ENCODE measurements around the gene SNRPA.
"Not testable (repeated sequence)": the region's sequence is repeated elsewhere in the genome, so short reads cannot be mapped to it uniquely, and the experiment has no call there.

The SNRPA gene

DNA sequence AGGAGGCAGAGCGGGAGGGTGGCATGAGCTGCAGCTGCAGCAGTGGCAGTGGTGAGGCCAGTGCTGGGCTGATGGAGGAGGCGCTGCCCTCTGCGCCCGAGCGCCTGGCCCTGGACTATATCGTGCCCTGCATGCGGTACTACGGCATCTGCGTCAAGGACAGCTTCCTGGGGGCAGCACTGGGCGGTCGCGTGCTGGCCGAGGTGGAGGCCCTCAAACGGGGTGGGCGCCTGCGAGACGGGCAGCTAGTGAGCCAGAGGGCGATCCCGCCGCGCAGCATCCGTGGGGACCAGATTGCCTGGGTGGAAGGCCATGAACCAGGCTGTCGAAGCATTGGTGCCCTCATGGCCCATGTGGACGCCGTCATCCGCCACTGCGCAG lies 50.0 kb downstream of the SNRPA start:
- no peak for DNase-seq (ENCODE audit: low read depth in 2 of 2)

DNA sequence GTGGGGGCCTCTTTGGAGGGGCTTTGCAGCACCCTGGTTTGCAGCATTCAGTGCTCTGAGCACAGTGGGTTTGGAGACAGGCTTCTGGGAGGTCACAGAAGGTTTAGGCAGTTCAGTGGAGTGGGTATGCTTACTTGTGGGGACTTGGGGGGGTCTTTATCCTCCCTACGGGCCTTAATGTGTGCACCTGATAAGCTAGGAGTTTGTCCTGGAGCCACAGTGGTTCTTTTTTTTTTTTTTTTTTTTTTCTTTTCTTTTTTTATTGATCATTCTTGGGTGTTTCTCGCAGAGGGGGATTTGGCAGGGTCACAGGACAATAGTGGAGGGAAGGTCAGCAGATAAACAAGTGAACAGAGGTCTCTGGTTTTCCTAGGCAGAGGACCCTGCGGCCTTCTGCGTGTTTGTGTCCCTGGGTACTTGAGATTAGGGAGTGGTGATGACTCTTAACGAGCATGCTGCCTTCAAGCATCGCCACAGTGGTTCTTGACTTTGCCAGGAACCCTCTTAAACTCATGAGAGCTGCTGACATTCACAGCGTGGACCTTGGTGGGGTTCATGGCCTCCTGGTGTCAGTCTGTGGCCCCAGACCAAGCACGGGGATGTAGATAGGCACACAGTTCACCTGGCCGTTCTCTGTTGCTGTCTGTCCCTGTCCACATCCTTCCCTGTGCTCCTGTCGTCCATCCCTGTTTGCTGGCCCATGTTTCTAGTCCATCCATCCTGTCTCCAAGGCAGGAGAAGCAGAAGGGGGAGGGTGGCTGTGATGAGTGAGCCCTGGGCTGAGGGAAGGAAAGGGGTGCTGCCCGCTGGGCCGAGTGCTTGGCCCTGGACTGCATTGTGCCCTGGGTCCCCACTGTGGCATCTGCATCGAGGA lies 50.7 kb downstream of the SNRPA start:
- no peak for DNase-seq (ENCODE audit: low read depth in 2 of 2)

DNA sequence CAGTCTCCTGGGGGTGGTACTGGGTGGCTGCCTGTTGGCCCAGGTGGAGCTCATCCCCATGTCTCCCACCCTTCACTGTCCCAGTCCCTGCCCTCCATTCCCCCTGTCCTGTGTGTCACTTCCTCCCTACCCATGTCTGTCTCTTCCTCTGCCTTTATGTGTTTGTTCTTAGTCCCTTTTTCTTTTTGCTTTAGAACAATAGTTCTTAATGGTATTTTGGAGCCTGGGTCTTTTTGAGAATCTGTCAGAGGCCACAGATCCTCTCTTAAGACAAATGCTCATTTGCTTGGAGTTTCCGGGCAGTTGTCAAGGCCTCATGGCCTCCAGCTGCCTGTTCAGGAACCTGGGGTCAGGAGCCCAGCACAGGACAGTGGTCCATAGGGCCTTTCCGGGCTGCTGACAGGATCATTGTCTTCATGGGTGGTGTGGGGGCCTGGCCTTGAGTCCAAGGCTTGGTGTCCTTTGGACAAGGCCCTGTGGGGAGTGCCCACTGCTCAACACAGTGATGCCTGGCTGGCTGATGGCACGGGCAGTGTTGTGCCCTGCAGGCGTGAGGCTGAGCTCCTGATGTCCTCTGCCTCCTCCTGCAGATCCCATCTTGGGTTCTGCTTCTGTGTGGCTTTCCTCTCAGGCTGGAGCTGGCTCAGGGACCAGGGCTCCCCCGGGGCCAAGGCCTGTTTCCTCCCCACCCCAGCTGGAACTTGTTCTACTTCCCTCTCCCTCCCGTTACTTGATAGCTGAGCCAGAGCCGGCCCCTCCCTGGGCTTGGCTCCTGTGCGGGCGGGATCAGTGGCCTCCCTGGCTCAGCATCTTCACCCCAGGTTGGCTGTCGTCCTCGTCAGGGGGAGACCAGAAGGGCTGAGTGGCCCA lies 51.5 kb downstream of the SNRPA start:
- no peak for DNase-seq (ENCODE audit: low read depth in 2 of 2)

DNA sequence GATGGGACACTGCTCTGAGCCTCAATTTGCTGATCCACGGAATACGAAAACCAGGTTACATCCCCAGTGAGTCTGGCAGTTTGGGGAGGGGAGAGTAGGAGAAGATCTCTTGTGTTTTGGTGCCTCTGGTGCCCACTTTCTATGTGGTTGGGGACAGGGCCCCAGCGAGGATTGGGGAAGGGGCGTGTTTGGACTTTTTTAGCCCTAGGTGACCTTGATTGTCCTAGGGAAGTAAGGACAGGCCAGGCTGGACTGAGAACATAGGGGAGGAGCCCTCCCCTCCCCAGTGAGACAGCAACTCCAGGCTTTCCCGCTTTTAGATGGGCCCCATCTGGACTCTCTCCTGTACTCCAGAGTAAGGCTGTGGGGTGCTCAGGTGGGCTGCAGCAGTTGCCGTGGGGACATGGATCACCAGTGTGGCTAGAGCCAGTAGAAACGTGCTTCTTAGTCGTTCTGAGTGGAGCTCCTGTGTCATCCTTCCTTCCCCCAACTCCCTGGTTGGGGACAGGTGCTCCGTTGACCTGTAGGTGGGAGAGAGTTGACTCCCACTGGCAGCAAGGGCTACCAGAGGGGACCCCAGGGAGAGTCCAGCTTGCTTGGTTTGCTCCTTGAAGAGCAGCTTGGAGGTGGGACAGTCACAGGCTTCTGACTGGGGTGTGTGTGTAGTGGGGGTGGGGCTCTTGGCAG lies 52.3 kb downstream of the SNRPA start:
- no peak for DNase-seq (ENCODE audit: low read depth in 2 of 2)

DNA sequence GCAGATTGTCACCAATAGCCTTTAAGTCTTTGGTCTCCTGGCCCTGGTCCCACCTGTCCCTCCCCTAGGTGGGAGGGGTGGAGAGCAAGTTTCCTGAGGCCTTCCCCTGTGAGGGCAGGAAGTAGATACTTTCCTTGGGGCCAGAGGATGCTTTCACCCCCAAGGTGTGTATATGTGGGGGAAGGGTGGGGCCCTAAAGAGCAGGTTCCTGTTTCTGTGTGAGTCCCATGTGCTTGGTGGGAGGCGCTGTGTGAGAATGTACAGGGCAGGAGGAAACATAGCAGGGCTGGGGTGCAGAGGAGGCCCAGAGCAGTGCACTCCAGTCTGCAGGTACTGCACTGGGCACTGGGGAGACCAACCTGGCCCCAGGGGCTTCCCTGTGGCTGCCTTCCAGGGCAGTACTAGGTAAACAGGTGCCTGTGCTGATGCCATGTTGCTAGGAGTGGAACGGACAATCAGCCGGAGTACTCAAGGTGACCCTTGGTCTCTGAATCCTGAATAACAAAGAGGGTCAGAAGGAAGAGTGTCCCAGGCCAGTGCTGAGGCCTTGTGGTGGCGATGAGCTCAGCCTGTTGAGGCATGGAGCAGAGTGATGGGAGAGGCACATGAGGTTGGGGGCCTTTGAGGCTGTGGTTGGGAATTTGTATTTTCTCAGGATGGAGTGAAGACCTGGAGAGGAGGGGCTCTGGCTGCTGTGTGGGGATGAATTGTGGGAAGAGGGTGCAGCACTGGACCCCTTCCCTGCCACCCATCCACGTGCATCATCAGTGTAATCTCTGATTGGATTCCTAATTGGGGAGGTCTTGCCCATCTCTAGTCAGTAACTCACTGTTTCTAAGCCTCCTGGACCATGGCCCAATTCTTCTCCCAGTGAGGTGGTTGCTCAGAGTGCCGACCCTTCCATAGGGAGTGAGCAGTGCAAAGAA lies 53.1 kb downstream of the SNRPA start:
- no peak for DNase-seq (ENCODE audit: low read depth in 2 of 2)

DNA sequence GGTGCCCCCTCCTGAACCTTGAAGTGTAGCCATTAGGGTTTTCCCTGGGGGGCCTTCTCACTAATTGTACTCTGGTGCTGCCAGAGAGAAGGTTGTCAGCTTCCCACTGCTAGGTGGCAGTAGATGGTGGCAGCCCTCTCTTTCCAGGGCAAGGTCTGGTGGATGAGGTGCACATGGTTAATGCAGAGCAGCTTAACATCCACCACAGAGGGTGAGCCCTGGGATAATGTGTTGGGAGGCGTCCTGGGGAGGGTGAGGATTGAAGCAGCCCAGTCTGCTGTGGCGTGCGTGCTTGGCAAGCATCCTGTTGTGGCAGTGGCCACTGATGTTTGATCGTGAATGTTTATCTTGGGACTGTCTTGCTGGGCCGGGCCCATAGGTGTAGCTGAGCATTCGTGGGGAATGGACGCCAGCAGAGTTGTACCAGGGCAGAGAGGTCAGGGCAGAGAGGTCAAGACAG lies 53.8 kb downstream of the SNRPA start:
- no peak for DNase-seq (ENCODE audit: low read depth in 2 of 2)

DNA sequence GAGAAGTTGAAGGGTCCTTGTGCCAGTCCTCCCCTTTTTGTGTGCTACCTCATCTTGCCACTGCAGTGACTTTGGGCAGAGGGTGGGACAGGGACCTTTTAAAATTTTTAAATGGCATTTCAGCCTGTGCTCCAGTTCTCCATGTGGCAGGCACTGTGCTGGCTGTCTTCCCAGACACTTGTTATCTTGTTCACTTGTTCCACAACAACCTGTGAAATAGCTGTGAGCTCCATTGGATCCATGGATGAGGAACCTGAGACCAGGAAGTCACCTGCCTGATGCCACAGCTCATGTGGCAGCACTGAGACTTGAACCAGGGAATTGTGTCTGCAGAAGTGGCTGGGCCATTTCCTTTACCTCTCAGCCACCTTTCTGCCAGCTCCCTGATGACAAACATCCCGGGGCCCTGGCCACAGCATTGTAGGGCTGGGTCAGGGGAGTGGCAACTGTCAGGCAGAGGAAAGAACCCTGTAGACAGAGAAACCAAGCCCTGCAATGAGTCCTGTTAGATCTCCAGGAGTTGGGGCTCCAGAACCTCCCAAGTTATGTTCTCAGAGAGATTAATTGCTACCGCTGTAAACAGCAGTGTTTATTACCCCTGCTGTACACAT lies 54.4 kb downstream of the SNRPA start:
- no peak for DNase-seq (ENCODE audit: low read depth in 2 of 2)

DNA sequence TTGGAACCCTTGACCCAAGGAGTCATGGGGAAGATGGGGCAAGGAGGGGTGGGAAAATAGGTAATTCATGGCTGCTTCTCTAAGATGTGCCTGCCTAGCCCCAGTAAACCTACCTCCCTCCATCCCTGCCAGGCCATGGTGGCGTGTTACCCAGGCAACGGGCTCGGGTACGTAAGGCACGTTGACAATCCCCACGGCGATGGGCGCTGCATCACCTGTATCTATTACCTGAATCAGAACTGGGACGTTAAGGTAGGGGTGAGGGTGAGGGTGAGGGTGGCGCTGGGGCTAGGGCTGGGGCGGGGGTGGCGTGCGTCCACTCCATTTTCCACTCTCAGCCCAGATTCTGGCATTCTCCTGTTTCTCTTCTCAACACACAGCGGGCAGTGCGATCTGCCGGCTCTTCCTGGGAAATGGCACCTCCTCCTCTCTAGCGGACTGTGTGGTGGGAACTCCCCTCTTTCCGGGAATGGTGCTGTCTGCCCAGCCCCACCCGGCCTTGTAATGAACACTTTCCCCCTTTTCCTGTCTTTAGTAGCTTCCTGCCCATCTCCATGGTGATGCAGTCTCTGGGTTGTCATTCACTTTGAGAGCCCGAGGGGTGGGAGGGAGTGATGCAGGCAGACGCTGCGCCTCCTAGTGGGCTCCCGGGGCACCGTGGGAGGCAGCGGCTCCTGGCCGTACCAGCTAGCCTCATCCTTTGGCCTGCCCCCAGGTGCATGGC lies 55.6 kb downstream of the SNRPA start:
- peak; percentile 53 to 58 for DNase-seq (ENCODE audit: low read depth in 2 of 2)

DNA sequence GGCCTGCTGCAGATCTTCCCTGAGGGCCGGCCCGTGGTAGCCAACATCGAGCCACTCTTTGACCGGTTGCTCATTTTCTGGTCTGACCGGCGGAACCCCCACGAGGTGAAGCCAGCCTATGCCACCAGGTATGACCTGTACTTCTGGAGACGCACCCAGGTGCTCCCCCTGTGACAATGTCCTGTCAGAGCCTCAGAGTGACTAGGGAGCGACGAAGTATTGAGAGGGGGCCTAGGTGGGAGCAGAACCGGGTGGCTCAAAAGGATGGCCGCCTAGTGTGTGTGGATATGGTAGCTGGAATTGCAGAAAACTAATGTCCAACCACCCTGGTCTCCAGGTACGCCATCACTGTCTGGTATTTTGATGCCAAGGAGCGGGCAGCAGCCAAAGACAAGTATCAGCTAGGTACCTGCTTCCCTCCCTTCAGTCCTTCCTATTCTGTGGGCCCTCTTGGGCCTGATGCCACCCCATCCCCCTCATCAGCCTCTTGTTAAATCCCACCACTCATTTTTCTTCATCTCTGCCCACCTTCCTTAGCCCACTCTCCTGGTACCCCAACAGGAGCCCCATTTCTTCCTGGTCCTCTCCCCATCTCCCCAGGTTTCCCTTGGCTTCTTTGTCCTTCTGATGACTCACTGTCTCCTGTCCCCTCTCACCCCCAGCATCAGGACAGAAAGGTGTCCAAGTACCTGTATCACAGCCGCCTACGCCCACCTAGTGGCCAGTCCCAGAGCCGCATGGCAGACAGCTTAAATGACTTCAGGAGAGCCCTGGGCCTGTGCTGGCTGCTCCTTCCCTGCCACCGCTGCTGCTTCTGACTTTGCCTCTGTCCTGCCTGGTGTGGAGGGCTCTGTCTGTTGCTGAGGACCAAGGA lies 56.4 kb downstream of the SNRPA start:
- no peak for DNase-seq (ENCODE audit: low read depth in 2 of 2)

DNA sequence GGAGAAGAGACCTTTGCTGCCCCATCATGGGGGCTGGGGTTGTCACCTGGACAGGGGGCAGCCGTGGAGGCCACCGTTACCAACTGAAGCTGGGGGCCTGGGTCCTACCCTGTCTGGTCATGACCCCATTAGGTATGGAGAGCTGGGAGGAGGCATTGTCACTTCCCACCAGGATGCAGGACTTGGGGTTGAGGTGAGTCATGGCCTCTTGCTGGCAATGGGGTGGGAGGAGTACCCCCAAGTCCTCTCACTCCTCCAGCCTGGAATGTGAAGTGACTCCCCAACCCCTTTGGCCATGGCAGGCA lies 57.0 kb downstream of the SNRPA start:
- no peak for DNase-seq (ENCODE audit: low read depth in 2 of 2)

DNA sequence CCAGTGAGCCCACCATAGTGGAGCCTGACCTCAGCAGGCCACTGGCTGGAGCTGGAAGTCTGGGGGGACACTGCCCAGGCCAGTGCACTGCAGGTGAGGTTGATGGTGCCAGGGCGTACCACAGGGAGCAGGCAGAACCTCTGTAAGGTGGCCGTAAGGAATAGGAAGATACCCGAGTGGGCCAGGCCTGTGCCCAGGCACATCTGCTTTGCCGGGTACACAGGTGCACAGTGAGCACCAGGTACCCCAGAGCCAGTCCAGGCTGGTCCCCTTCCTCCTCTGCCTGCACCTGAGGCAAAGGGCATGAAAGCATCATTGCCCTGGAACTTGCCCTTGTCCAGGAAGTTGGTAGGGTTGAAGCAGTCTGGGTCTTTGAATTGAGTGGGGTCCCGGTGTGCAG lies 57.5 kb downstream of the SNRPA start:
- DNase-seq (ENCODE audit: low read depth in 2 of 2) = no peak

DNA sequence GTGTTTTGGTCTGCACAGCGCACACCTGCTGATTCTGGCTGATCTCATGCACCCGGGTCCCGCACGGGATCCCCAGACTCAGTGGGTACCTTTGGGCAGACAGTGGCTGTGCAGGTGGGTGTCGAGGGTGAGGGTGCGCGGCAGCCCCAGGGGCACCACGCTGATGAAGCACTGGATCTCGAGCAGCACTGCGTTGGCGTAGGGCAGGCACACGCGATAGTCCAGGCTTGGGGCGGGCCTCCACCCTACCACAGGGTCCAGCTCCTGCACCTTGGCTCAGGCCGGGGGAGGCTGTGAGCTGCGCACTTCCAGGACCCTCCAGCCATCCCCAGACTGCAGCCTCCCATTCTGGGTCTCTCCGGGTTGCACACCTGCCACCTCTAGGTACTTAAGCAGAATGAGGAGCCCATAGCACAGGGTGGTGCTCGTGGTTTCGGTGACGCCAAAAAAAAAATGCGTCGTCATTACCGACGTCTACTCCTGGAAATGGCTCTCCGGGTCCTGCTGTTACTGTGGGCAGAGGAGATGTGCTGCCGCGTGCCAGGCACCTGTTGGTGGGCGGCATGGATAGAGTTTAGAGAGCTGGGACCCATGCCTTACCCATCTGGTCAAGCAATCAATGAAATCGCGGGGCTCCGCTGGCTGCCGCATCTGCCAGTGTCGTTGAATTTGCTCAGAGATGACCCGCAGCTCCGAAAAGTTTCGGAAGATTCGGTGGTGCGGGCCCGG lies 58.5 kb downstream of the SNRPA start:
- DNase-seq (ENCODE audit: low read depth in 2 of 2) = no peak

DNA sequence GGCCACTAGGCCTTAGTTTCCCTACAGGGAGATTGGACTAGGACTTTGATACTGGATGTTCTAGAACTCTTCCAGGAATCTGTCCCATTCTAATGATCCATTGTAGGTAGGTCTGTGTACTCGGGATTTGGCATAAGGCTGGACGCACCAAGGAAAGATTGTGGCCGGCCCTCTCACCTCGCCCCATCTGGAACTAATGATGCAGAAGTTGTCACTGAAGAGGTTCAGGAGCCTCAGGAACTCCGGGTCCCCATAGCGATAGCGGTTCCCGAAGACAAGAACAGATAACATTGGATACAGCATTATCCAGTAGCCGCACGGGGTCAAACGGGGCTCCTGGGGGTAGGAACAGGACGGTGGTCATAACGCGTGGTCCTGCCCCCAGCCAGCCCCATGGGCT lies 59.2 kb downstream of the SNRPA start:
- DNase-seq (ENCODE audit: low read depth in 2 of 2) = no peak

DNA sequence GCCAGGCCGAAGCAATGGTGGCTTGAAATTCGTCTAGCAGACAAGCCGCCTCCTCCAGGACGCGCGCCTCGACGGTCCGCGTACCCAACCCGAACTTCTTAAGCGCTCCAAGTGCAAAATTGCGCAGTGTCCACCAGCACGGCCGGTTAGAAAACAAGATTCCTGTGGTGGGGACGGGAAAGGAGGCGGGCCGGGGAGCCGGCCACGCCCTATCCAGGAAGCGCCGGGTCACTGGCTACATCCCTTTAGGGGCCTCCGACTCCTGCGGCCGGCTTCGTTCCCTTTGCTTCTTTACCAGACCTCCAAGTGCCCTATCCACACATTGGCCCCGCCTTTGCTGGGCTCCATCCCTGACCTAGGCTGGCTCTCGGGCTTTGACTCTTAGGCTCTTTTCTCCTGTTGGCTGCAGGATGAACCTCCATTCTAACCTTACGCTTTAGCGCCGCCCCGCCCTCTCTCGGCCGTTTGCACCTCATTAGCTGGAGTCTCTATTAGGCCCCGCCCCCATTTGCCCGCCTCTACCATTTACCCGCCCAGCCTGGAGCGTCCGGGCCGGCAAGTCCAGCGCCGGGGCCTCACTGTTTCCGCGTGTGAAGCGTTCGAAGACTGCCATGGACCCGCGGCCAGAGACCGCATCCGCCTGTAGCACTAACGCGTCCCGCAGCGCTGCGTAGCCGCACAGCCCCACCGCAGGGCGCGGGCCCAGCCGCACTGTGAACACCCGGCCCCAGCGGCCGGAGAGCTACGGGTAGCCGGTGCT lies 59.8 kb downstream of the SNRPA start:
- DNase-seq (ENCODE audit: low read depth in 2 of 2) = not testable (repeated sequence)

DNA sequence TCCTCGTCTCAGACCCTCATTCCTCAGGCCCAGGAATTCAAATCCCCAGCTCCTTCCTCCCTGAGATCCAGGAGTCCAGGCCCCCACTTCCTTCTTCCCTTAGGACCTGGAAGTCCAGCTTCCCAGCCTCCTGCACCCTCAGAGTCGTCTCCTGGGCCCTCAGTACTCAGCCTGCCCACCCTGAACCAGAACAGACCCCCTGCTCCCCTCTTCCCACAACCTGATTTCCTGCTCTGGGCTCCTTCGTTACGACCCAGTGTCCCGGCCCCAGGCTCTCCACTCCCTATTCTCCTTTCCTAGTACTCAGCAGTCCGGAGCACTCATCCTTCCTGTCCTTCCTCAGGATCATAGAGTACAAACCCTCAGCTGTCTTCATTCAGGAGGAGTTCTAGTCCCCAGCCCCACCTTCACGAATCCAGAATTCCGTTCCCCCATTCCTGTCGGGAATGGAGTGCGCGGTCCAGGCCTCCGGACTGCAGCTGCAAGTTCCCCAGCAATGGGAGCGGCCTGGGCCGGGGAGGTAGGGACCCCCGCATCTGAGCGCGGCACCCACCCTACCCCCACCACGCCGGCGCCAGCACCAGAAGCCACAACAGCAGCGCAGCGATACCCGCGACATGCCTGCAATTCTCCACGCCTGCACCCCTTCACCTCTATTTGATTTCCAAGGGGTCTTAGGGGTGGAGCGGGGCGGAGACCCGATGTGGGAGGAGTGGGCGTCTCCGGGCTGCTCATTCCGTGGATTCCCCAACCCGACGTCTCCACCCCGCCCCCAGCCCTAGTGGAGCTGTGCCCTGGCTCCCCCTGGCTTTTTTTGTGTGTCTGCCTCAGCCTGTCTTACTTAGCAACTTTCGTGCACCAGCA lies 60.7 kb downstream of the SNRPA start:
- DNase-seq (ENCODE audit: low read depth in 2 of 2) = no peak

DNA sequence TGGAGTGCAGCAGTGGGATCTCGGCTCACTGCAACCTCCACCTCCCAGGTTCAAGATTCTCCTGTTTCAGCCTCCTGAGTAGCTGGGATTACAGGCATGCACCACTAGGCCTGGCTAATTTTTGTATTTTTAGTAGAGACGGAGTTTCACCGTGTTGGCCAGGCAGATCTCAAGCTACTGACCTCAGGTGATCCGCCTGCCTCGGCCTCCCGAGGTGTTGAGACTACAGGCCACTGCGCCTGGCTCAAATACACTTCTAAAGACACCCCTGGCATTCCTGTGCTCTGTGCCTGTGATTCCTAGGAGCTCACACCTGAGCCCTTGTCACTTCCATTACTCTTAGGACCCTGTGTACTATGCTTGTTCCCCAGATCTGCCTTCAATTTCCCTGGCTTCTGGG lies 61.6 kb downstream of the SNRPA start:
- DNase-seq (ENCODE audit: low read depth in 2 of 2) = not testable (repeated sequence)

DNA sequence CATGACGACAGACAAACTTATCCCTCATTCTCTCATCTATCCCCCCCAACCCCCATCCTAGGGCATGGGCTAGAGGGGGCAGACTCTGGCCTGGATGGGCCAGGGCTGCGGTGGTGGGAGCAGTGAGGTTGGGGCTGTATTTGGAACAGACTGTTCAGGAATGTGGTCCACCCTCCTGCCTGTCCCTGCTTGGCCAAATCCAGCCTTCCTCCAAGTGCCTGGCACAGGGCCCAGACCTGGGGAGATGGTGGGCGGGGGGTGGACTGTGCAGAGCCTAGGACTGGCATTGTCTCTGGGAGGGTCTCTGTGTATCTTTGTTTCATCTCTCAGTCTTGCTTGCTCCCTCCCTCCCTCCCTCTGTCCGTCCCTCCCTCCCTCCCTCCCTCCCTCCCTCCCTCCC lies 62.2 kb downstream of the SNRPA start:
- no peak for DNase-seq (ENCODE audit: low read depth in 2 of 2)

Measured in activated CD8-positive, alpha-beta memory T cell treated with anti-CD3 and anti-CD28 coated beads for 4 hours (primary cell).